Measurements from ENCODE around the gene TMX2. TPM values are rescaled to one million over a fixed set of nuclear protein-coding genes. Genes with fewer than 3 reads are reported as not detected.

Gene TMX2
- total and polyA plus RNA-seq, 2 donors (not counting 3 experiments of a cell fraction or from before 2014, with no cell fraction given) = 52.7 to 67.7 TPM

GRCh38 chr11:57745206-57745605, 32.8 kb downstream of the TMX2 start:
- peaks cover 2 to 17% of the 10 kb centered on the region in 2 experiments for H3K36me3 ChIP-seq (ENCODE audit: control insufficient read depth in 2 of 2, extremely low read depth in 1 of 2, insufficient read depth in 2 of 2, low read length in 2 of 2)
- no peak overlapping the region for H3K4me3 ChIP-seq (replicated peaks in 1 of 3; ENCODE audit: insufficient read depth in 1 of 3, low read depth in 1 of 3, low read length in 3 of 3)
- dilution Hi-C loops (cut with MboI; ENCODE audit: extremely low pct_ligation_motif_present, low sequenced_read_pairs) = no loop called here
- DNase-seq (ENCODE audit: low read depth, low spot score) (no peak), FAIRE-seq (no peak)
- no peaks in the 10 kb centered on the region for H3K9me1 ChIP-seq (replicated peaks; ENCODE audit: control insufficient read depth, extremely low read depth, insufficient read depth, low read length)
- TF ChIP-seq JUN (IDR thresholded peaks at IDR 0.05; ENCODE audit: borderline replicate concordance, insufficient read depth, insufficient read length, low read depth) (no peak), MYC (IDR thresholded peaks at IDR 0.05; ENCODE audit: low read depth, low read length) (no peak), EZH2 (IDR thresholded peaks at IDR 0.05; ENCODE audit: borderline replicate concordance, low read depth, low read length, severe bottlenecking) (no peak), CTCF (IDR thresholded peaks at IDR 0.05; ENCODE audit: extremely low read depth in 1 of 2, insufficient read depth in 1 of 2, low read depth in 1 of 2, low read length in 2 of 2) (no peak), POLR2A (IDR thresholded peaks at IDR 0.05; ENCODE audit: low read depth, low read length) (no peak), GATA2 (IDR thresholded peaks at IDR 0.05; ENCODE audit: insufficient read depth, insufficient read length, low read depth, low read length) (no peak), MAX (IDR thresholded peaks at IDR 0.05; ENCODE audit: insufficient read depth, insufficient read length) (no peak), POLR2AphosphoS5 (IDR thresholded peaks at IDR 0.05; ENCODE audit: insufficient read depth, low read depth, low read length) (no peak), FOS (IDR thresholded peaks at IDR 0.05; ENCODE audit: borderline replicate concordance, insufficient read depth, low read length) (no peak)
- BruUV-seq (replicated peaks) = no TSS peak
- H3K79me2 ChIP-seq (ENCODE audit: control insufficient read depth, insufficient read depth, low read length) = peaks cover 12% of the 10 kb centered on the region
- H3K27ac ChIP-seq (ENCODE audit: insufficient read depth, low read depth, low read length) = no peak overlapping the region
- H3K9ac ChIP-seq (replicated peaks; ENCODE audit: extremely low read depth, insufficient read depth, low read length) = no peak overlapping the region
- H3K9me3 ChIP-seq (replicated peaks; ENCODE audit: control insufficient read depth, insufficient read depth, low read length) = no peaks in the 10 kb centered on the region
- H3K4me2 ChIP-seq (ENCODE audit: insufficient read depth, low read length) = no peak overlapping the region
- intact Hi-C loops (cut with micrococcal nuclease) = no loop called here
- CTCF ChIA-PET = interaction anchor here (1.8 to 7.7 kb wide), 2 partner anchors 55 to 56 kb away, joined by 13 to 325 read pairs; no protein-coding TSS in a partner anchor
- H3K27me3 ChIP-seq (ENCODE audit: control insufficient read depth in 2 of 2, insufficient read depth in 2 of 2, low read length in 2 of 2) = no peaks in the 10 kb centered on the region
- H4K20me1 ChIP-seq (replicated peaks; ENCODE audit: control insufficient read depth, extremely low read depth, insufficient read depth, low read length) = no peaks in the 10 kb centered on the region
- no peak overlapping the region for H2AFZ ChIP-seq (ENCODE audit: low read depth, low read length)
- peaks cover 11% of the 10 kb centered on the region for H3K4me1 ChIP-seq (ENCODE audit: control insufficient read depth, extremely low read depth, insufficient read depth, low read length)
- POLR2A ChIA-PET = interaction anchor here (0.6 kb wide), 1 partner anchor 54 kb away, joined by 7 read pairs; no protein-coding TSS in a partner anchor
